H9 (cell line): Measurements from ENCODE around the gene DHRSX. TPM values are rescaled to one million over a fixed set of nuclear protein-coding genes. Genes with fewer than 3 reads are reported as not detected.

ENCODE experiments used
- DNase-seq: peaks from one replicate; pipeline ENCODE4 v3.0.0-alpha.2; 2017
- H2AFZ ChIP-seq: one replicate; pipeline ENCODE4 v1.6.1; 2013; ENCODE audit warnings: mild to moderate bottlenecking, low read length, control low read depth, moderate library complexity
- H2AK5ac ChIP-seq: 2 replicates; pipeline ENCODE4 v1.6.1; 2013; ENCODE audit warnings: low read length, control low read depth, mixed read lengths; ENCODE audit not compliant: insufficient read length
- H2BK120ac ChIP-seq: one replicate; pipeline ENCODE4 v1.6.1; 2013; ENCODE audit warnings: low read depth, mild to moderate bottlenecking, low read length, control low read depth, inconsistent platforms; ENCODE audit not compliant: poor library complexity, severe bottlenecking
- H2BK12ac ChIP-seq: 2 replicates; pipeline ENCODE4 v1.6.1; 2013; ENCODE audit warnings: low read length, control low read depth, mixed read lengths, low read depth; ENCODE audit not compliant: insufficient read length
- H2BK15ac ChIP-seq: 2 replicates; pipeline ENCODE4 v1.6.1; 2013; ENCODE audit warnings: low read depth, low read length, control low read depth
- H2BK20ac ChIP-seq: one replicate; pipeline ENCODE4 v1.6.1; 2013; ENCODE audit warnings: low read depth, mild to moderate bottlenecking, low read length, control low read depth, inconsistent platforms; ENCODE audit not compliant: poor library complexity, severe bottlenecking
- H2BK5ac ChIP-seq: 2 replicates; pipeline ENCODE4 v1.6.1; 2013; ENCODE audit warnings: low read length, control low read depth, mixed read lengths; ENCODE audit not compliant: insufficient read length
- H3K14ac ChIP-seq: 2 replicates; pipeline ENCODE4 v1.6.1; 2013; ENCODE audit warnings: low read length, control low read depth; ENCODE audit not compliant: insufficient read depth
- H3K18ac ChIP-seq: 2 replicates; pipeline ENCODE4 v1.6.1; 2013; ENCODE audit warnings: low read depth, mild to moderate bottlenecking, mixed read lengths, low read length, control low read depth; ENCODE audit not compliant: insufficient read length
- H3K23ac ChIP-seq: 2 replicates; pipeline ENCODE4 v1.6.1; 2013; ENCODE audit warnings: low read length, control low read depth, mixed read lengths, low read depth; ENCODE audit not compliant: insufficient read length
- H3K23me2 ChIP-seq: 2 replicates; pipeline ENCODE4 v1.6.1; 2013; ENCODE audit warnings: low read depth, mild to moderate bottlenecking, mixed read lengths, low read length, control low read depth; ENCODE audit not compliant: insufficient read length, poor library complexity, severe bottlenecking
- H3K27ac ChIP-seq: 2 replicates; pipeline ENCODE4 v1.5.1; 2013; ENCODE audit warnings: low read length, control low read depth, mixed read lengths, low read depth; ENCODE audit not compliant: insufficient read length
- H3K27me3 ChIP-seq: 2 replicates; pipeline ENCODE4 v1.6.1; 2013; ENCODE audit warnings: low read length, control low read depth, inconsistent platforms; ENCODE audit not compliant: insufficient read depth
- H3K4ac ChIP-seq: 2 replicates; pipeline ENCODE4 v1.6.1; 2013; ENCODE audit warnings: low read depth, mild to moderate bottlenecking, control low read depth, inconsistent platforms, low read length, moderate library complexity
- H3K4me1 ChIP-seq: 2 replicates; pipeline ENCODE4 v1.6.1; 2013; ENCODE audit warnings: low read length, control low read depth, inconsistent platforms; ENCODE audit not compliant: insufficient read depth
- H3K4me2 ChIP-seq: 2 replicates; pipeline ENCODE4 v1.6.1; 2013; ENCODE audit warnings: low read length, control low read depth, mixed read lengths; ENCODE audit not compliant: insufficient read length, insufficient read depth
- H3K56ac ChIP-seq: 2 replicates; pipeline ENCODE4 v1.6.1; 2013; ENCODE audit warnings: low read depth, mild to moderate bottlenecking, mixed read lengths, low read length, control low read depth; ENCODE audit not compliant: insufficient read length
- H3K79me1 ChIP-seq: 2 replicates; pipeline ENCODE4 v1.6.1; 2013; ENCODE audit warnings: low read depth, mild to moderate bottlenecking, moderate library complexity, low read length, control low read depth, inconsistent platforms; ENCODE audit not compliant: insufficient read depth, poor library complexity, severe bottlenecking
- H3K79me2 ChIP-seq: 2 replicates; pipeline ENCODE4 v1.6.1; 2013; ENCODE audit warnings: low read length, control low read depth, inconsistent platforms; ENCODE audit not compliant: insufficient read depth
- H3K9ac ChIP-seq: 2 replicates; pipeline ENCODE4 v1.6.1; 2013; ENCODE audit warnings: low read length, control low read depth, mixed read lengths; ENCODE audit not compliant: insufficient read length; ENCODE audit errors: extremely low read depth
- H3K9me3 ChIP-seq: one replicate; pipeline ENCODE4 v1.6.1; 2013; ENCODE audit warnings: low read depth, low read length, inconsistent platforms; ENCODE audit not compliant: control insufficient read depth
- H3T11ph ChIP-seq: one replicate; pipeline ENCODE4 v1.6.1; 2013; ENCODE audit warnings: mild to moderate bottlenecking, low read length, control low read depth, inconsistent platforms
- H4K20me1 ChIP-seq: one replicate; pipeline ENCODE4 v1.6.1; 2013; ENCODE audit not compliant: control insufficient read depth, insufficient read length, insufficient read depth
- H4K5ac ChIP-seq: 2 replicates; pipeline ENCODE4 v1.6.1; 2013; ENCODE audit warnings: low read depth, mild to moderate bottlenecking, mixed read lengths, low read length, control low read depth; ENCODE audit not compliant: insufficient read length
- H4K8ac ChIP-seq: replicated peaks from 2 replicates; pipeline ENCODE4 v1.6.1; 2013; ENCODE audit warnings: low read length, control low read depth, mixed read lengths, low read depth; ENCODE audit not compliant: insufficient read length
- H4K91ac ChIP-seq: 2 replicates; pipeline ENCODE4 v1.6.1; 2013; ENCODE audit warnings: low read depth, mild to moderate bottlenecking, moderate library complexity, mixed read lengths, low read length, control low read depth; ENCODE audit not compliant: insufficient read length
- H3K27ac Mint-ChIP-seq, 3 experiments: 2 replicates in 2 of 3; 3 replicates in 1 of 3; pipeline ENCODE4 v1.8.0; 2020 to 2021; ENCODE audit warnings: mixed read lengths in 3 of 3, mild to moderate bottlenecking in 1 of 3, moderate library complexity in 1 of 3
- H3K27me3 Mint-ChIP-seq: 2 replicates; pipeline ENCODE4 v1.8.0; 2021; ENCODE audit warnings: low read depth, mild to moderate bottlenecking, moderate library complexity, mixed read lengths
- H3K36me3 Mint-ChIP-seq, 3 experiments: 2 replicates in 2 of 3; 3 replicates in 1 of 3; pipeline ENCODE4 v1.8.0; 2020 to 2021; ENCODE audit warnings: low read depth in 3 of 3, mixed read lengths in 3 of 3; ENCODE audit not compliant: insufficient read depth in 1 of 3
- H3K4me1 Mint-ChIP-seq, 2 experiments: 2 replicates each; pipeline ENCODE4 v1.8.0; 2020; ENCODE audit warnings: mixed read lengths in 2 of 2
- H3K4me3 Mint-ChIP-seq, 2 experiments: 2 replicates in 1 of 2; 3 replicates in 1 of 2; pipeline ENCODE4 v1.8.0; 2020 to 2021; ENCODE audit warnings: mild to moderate bottlenecking in 2 of 2, mixed read lengths in 2 of 2, moderate library complexity in 1 of 2
- H3K9me3 Mint-ChIP-seq, 2 experiments: 2 replicates in 1 of 2; 3 replicates in 1 of 2; pipeline ENCODE4 v1.8.0; 2020; ENCODE audit warnings: mild to moderate bottlenecking in 2 of 2, mixed read lengths in 2 of 2, moderate library complexity in 1 of 2
- CTCF ChIP-seq: fragments of 200-600 bp; sonication (generic); conservative IDR thresholded peaks from 3 replicates; pipeline ENCODE4 v1.8.0; 2021; ENCODE audit warnings: antibody characterized with exemption, mild to moderate bottlenecking
- WGBS: extraction: QIAGEN DNeasy Blood & Tissue Kit; methylation state at CpG from one replicate; pipeline ENCODE4 v1.1.7; 2013; ENCODE audit warnings: missing lambda C conversion rate, low lambda C conversion rate, mixed read lengths; ENCODE audit not compliant: insufficient read length; ENCODE audit errors: extremely low coverage; 5-methylcytosine and 5-hydroxymethylcytosine counted together
- total RNA-seq: library from RNA; stranded (reverse); gene quantifications from 2 replicates; pipeline ENCODE4 v1.2.1, GENCODE V29; 2021

Gene DHRSX
- total RNA-seq, 1 experiment from 2014 or later: 44.0 TPM

- no peak overlapping the region for H4K8ac ChIP-seq
- H3K4me1 ChIP-seq: peaks cover 2% of the 10 kb centered on the region; the same call in 1 of the 2 replicates
- peaks cover 18 to 19% of the 10 kb centered on the region in 2 experiments for H3K4me1 Mint-ChIP-seq
- peaks cover 36 to 68% (median 54%) of the 10 kb centered on the region in 3 experiments for H3K36me3 Mint-ChIP-seq
- no peaks in the 10 kb centered on the region for H3K27me3 ChIP-seq
- H3K79me1 ChIP-seq: no peaks in the 10 kb centered on the region
- H3K27ac ChIP-seq: no peak overlapping the region
- no peak overlapping the region for H3K23ac ChIP-seq
- no peak overlapping the region for H3T11ph ChIP-seq
- H3K56ac ChIP-seq: no peak overlapping the region
- no peak for TF ChIP-seq CTCF
- no peak overlapping the region for H3K4me3 Mint-ChIP-seq
- no peak overlapping the region for H2AK5ac ChIP-seq
- H2BK20ac ChIP-seq: no peak overlapping the region
- no peak overlapping the region for H2BK120ac ChIP-seq
- H3K23me2 ChIP-seq: no peaks in the 10 kb centered on the region
- no peak overlapping the region for H3K18ac ChIP-seq
- H3K27me3 Mint-ChIP-seq: peaks cover 2% of the 10 kb centered on the region; the same call in 1 of the 2 replicates
- no peak overlapping the region for H2BK15ac ChIP-seq
- no peak overlapping the region for H2BK12ac ChIP-seq
- no peak overlapping the region for H2BK5ac ChIP-seq
- no peaks in the 10 kb centered on the region for H3K79me2 ChIP-seq
- H3K4me2 ChIP-seq: no peak overlapping the region
- H3K14ac ChIP-seq: no peak overlapping the region
- no peak for DNase-seq
- H3K4ac ChIP-seq: no peak overlapping the region
- H4K5ac ChIP-seq: no peak overlapping the region
- no peak overlapping the region for H3K9ac ChIP-seq
- no peaks in the 10 kb centered on the region for H3K9me3 ChIP-seq
- no peak overlapping the region for H2AFZ ChIP-seq
- no peaks in the 10 kb centered on the region for H4K20me1 ChIP-seq
- no CpG with 5 or more reads among the region's 7 CpGs for WGBS
- peak overlapping the region in 2 of 3 experiments; percentile 22 to 50; a peak in 4 of 7 replicates for H3K27ac Mint-ChIP-seq
- peaks cover 11 to 13% of the 10 kb centered on the region in 2 experiments; a peak in 4 of 5 replicates for H3K9me3 Mint-ChIP-seq
- no peak overlapping the region for H4K91ac ChIP-seq
Measured at GRCh38 chrX:2427147-2427546, 73.6 kb downstream of the DHRSX start.
